Lower leg skin (tissue), 4 donors: ENCODE measurements around the gene PLEKHA8. TPM values are rescaled to one million over a fixed set of nuclear protein-coding genes. Genes with fewer than 3 reads are reported as not detected.

ENCODE experiments used
- DNase-seq, 2 donors: peaks; one replicate each; pipeline ENCODE4 v3.0.0-alpha.2; 2019; ENCODE audit warnings: low spot score in 2 of 2
- H3K4me3 ChIP-seq: fragments of 200-600 bp; sonication (generic); 2 replicates; pipeline ENCODE4 v1.5.1; 2017; ENCODE audit warnings: mild to moderate bottlenecking, low read depth; ENCODE audit not compliant: poor library complexity, severe bottlenecking
- CTCF ChIP-seq, 3 donors: fragments of 450-650 bp; IDR thresholded peaks; one replicate each; pipeline ENCODE4 v1.5.1; 2016; ENCODE audit warnings: antibody characterized with exemption in 3 of 3, mild to moderate bottlenecking in 3 of 3, moderate library complexity in 2 of 3
- POLR2A ChIP-seq, 2 donors: fragments of 450-650 bp; IDR thresholded peaks; one replicate each; pipeline ENCODE4 v1.6.1; 2016 to 2017; ENCODE audit warnings: antibody characterized with exemption in 2 of 2, mild to moderate bottlenecking in 1 of 2, moderate library complexity in 1 of 2
- WGBS, 2 donors: methylation state at CpG; one replicate each; pipeline ENCODE4 v1.1.5; 2018; 5-methylcytosine and 5-hydroxymethylcytosine counted together
- intact Hi-C: fragments of 100-400 bp; cut with DNase I; formaldehyde crosslinking; loops from one replicate; pipeline ENCODE4 v1.15.0; 2023; ENCODE audit warnings: low total_unique reads
- total RNA-seq, 4 donors: library from RNA; depleted of rRNA; stranded (reverse); fragments of >200 nt; gene quantifications; one replicate each; pipeline ENCODE4 v1.1.0, GENCODE V29; 2016

The PLEKHA8 gene
- total RNA-seq, 4 donors from 2014 or later: 6.0 to 10.9 (median 6.5) TPM

- intact Hi-C loops: no loop called here
- no peak overlapping the region for H3K4me3 ChIP-seq
- DNase-seq: no peak
- no peak for TF ChIP-seq POLR2A (IDR thresholded peaks at IDR 0.05)
- no peak for TF ChIP-seq CTCF (IDR thresholded peaks at IDR 0.05)
- 78 to 84% methylated on average over 5 of the region's 5 CpGs for WGBS, 2 donors
These were observed 116.6 kb downstream of the PLEKHA8 start for GRCh38 chr7:30144657-30145306.

- 88% methylated on average over 6 of the region's 6 CpGs for WGBS, 2 donors
- TF ChIP-seq POLR2A (IDR thresholded peaks at IDR 0.05) (no peak), CTCF (IDR thresholded peaks at IDR 0.05) (no peak)
- intact Hi-C loops: no loop called here
- H3K4me3 ChIP-seq: no peak overlapping the region
- DNase-seq: no peak
These were observed 117.3 kb downstream of the PLEKHA8 start for GRCh38 chr7:30145426-30145970.

- no peak for DNase-seq
These were observed 118.0 kb downstream of the PLEKHA8 start for GRCh38 chr7:30146127-30146612.

GRCh38 chr7:30147223-30147622 lies 119.0 kb downstream of the PLEKHA8 start:
- WGBS, 2 donors: 74 to 83% methylated on average over 4 of the region's 4 CpGs
- H3K4me3 ChIP-seq: no peak overlapping the region
- DNase-seq: no peak
- intact Hi-C loops: no loop called here
- TF ChIP-seq CTCF (IDR thresholded peaks at IDR 0.05): no peak
- no peak for TF ChIP-seq POLR2A (IDR thresholded peaks at IDR 0.05)

More at GRCh38 chr7:30146127-30146612, 118.0 kb downstream of the PLEKHA8 start:
- H3K4me3 ChIP-seq: no peak overlapping the region
- TF ChIP-seq CTCF (IDR thresholded peaks at IDR 0.05): no peak
- no peak for TF ChIP-seq POLR2A (IDR thresholded peaks at IDR 0.05)
- WGBS, 2 donors: 80 to 81% methylated on average over 13 of the region's 13 CpGs
- intact Hi-C loops: no loop called here

GRCh38 chr7:30147785-30148184 lies 119.6 kb downstream of the PLEKHA8 start:
- DNase-seq: no peak
- intact Hi-C loops: no loop called here
- no peak overlapping the region for H3K4me3 ChIP-seq
- 89 to 91% methylated on average over 2 of the region's 2 CpGs for WGBS, 2 donors
- TF ChIP-seq POLR2A (IDR thresholded peaks at IDR 0.05): no peak
- no peak for TF ChIP-seq CTCF (IDR thresholded peaks at IDR 0.05)
